AG04449 (cell line): Measurements from ENCODE around the gene GRID1.
"Not testable (repeated sequence)": the region's sequence is repeated elsewhere in the genome, so short reads cannot be mapped to it uniquely, and the experiment has no call there.

Source experiments
- CTCF ChIA-PET: fragments of 350-600 bp; formaldehyde crosslinking; extraction: SDS; loops from one replicate; lab custom pipeline; 2021; ENCODE audit warnings: antibody characterized with exemption; lab: Yijun Ruan, JAX
- POLR2A ChIA-PET: fragments of 400-600, 350-600 bp; formaldehyde crosslinking; extraction: SDS; loops from one replicate; lab custom pipeline; 2020; ENCODE audit warnings: antibody characterized with exemption, inconsistent platforms; lab: Yijun Ruan, JAX
- DNase-seq: peaks from one replicate; pipeline ENCODE4 v3.0.0-alpha.2; 2010; ENCODE audit warnings: low read depth, low spot score
- H3K4me3 ChIP-seq: 2 replicates; pipeline ENCODE4 v1.5.1; 2011; ENCODE audit warnings: low read depth, mild to moderate bottlenecking, control low read depth, low read length
- CTCF ChIP-seq: IDR thresholded peaks from one replicate; pipeline ENCODE4 v1.5.1; 2011; ENCODE audit warnings: mild to moderate bottlenecking, moderate library complexity, low read length, control low read depth, inconsistent platforms; ENCODE audit not compliant: insufficient read depth; ENCODE audit errors: missing control alignments

The GRID1 gene

DNA sequence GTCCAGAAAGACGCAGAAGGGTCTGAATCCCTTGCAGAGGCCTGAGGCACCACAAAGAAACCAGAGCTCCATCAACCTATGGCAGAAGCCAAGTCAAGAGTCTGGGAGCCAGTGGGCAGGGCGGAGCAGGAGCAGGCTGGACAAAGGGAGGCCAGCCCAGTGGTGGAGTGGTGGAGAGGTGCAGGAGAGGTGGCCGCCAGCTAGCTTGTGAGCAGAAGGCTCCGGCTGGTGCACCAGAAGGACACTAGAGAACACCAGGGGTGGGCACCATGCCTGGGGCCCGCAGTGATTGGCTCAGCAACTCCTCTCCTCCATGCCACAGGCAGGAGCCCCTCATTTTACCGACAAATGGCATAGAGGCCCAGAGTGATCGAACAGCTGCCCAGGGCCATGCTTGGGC lies 186.6 kb downstream of the GRID1 start:
- no peak for TF ChIP-seq CTCF
- ChIA-PET CTCF (no interaction called here), POLR2A (no interaction called here)
- DNase-seq: no peak
- no peak overlapping the region for H3K4me3 ChIP-seq

DNA sequence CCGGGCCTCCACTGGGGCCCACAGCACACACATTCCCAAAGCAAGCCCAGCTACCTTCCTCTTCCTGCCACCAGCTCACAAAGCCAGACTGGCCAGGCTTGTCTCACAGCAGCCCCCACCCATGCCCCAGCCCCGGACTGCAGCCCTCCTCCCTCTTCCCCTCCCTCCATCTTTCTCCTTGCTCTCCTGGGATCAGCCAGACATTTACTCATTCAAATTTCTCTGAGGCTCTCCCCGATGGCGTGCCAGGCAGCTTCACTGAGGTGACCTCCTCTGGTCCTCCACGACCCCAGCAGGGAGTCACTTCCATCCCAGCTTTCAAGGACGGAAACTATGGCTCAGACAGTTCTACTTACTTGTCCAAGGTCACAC lies 187.5 kb downstream of the GRID1 start:
- no peak for TF ChIP-seq CTCF
- no peak overlapping the region for H3K4me3 ChIP-seq
- ChIA-PET POLR2A (no interaction called here), CTCF (no interaction called here)
- no peak for DNase-seq

GRCh38 chr10:86178401-86179152 lies 188.0 kb downstream of the GRID1 start:
- H3K4me3 ChIP-seq: no peak overlapping the region
- peak; percentile 40 for TF ChIP-seq CTCF
- ChIA-PET CTCF (no interaction called here), POLR2A (no interaction called here)
- no peak for DNase-seq

DNA sequence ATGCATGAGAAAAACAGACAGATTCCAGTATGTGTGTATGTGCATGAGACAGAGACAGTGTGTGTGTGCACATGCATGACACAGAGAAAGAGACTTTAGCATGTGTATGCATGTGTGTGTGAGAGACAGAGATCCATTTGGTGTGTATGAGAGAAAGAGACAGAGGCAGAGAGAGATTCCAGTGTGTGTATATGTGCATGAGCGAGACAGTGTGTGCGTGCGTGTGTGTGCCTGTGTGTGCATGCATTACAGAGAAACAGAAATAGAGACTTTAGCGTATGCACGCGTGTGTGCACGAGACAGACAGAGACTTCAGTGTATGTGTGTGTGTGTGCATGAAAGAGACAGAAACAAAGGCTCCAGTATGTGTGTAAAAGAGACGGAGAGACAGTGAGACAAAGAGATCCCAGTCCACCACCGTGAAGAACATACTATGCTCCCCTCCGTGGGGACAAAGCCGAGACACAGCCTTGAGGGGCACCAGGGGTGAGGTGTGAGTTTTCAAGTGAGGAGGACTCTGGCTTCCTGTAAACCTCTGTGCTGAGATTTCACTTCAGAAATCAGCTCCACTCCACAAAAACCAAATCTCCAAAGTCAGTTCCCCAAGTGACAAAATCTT lies 188.9 kb downstream of the GRID1 start:
- TF ChIP-seq CTCF: no peak
- POLR2A ChIA-PET: no interaction called here
- H3K4me3 ChIP-seq: no peak overlapping the region
- CTCF ChIA-PET: no interaction called here
- DNase-seq: no peak

DNA sequence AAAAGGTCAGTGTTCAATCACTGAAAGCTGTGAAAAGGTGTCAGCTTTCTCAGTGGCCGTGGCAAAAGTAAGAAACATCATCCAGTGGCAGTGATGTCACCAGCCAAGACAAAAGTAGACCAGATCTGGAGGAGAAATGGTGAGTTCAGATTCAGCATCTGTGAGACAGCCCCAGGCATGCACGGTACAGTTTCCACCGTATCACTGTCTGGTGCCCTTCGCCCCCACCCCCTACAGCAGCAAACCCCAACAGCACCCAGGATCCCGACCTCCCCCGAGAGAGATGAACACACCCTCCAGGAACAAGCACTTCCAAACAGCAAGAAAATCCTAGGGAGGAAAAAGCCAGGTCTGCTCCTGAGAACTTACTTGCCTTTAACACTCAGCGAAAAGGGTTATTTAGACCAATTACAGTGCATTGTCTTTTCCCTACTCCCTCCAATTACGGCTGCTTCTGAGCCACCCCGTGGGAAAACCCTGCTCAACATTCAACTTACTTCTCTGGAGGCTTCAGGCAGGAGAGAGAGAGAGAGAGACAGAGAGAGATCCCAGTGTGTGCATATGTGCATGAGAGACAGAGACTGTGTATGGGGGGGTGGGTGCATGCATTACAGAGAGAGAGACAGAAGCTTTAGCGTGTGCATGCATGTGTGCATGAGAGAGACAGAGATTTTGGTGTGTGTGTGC lies 189.6 kb downstream of the GRID1 start:
- H3K4me3 ChIP-seq: no peak overlapping the region
- ChIA-PET POLR2A (no interaction called here), CTCF (no interaction called here)
- DNase-seq: no peak
- TF ChIP-seq CTCF: no peak

DNA sequence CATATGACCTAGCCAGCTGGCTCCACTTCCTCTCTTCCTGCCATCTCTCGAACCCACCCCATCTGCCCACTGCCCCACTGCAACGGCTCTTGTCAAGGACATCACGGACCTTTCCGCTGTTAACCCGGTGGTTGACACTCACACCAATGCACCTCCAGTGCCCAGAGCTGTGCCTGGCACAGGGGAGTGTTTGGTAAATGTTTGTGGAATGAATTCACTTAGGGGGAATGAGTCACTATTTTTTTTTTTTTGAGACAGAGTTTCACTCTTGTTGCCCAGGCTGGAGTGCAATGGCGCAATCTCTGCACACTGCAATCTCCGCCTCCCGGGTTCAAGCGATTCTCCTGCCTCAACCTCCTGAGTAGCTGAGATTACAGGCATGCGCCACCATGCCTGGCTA lies 191.1 kb downstream of the GRID1 start:
- CTCF ChIA-PET, POLR2A ChIA-PET, DNase-seq, H3K4me3 ChIP-seq: not testable (repeated sequence)
